Measurements from ENCODE around the gene SPRY2.

DNA sequence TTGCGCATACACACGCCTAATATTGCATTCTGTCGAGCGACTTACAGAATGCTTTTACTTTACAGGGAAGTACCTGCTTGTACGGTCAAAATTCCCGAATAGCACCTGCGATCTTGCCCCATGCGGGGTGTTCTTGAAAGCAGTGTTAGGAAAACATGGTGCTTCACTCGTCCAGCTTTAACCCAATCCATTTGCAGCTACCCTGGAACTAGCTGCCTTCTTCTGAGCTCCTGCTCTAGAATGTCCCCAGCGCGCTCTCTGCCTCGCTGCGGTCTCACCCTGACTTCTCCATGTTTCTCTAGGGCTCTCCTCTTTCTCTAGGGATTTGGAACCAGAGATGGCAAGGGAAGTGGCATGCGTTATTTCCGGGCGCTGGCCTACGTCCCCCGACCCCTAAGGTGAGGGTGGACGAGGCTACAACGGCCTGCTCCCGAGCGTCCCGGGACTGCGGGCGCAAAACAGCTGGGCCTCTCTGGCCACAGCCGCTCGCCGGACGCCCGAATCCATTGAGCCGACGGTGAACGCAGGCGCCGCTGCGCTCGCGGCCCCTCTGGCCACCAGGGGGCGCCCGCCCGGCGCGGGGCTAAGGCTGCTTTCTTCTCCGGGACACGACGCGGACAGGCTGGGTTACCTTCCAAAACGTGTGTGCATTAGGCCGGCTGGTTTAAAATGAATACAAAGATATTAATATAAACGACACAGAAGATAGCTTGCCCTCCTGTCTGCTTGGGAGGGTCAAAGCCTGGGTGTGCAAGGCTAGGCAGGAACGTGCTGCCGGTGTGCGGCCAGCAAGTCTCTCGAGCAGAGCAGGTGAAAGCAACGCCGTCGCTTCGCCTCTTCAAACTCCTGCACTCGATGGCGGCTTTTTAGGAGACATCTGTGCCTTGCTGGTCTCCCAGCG, 1.8 kb upstream of the SPRY2 start:
- TF ChIP-seq, protein P1, sequence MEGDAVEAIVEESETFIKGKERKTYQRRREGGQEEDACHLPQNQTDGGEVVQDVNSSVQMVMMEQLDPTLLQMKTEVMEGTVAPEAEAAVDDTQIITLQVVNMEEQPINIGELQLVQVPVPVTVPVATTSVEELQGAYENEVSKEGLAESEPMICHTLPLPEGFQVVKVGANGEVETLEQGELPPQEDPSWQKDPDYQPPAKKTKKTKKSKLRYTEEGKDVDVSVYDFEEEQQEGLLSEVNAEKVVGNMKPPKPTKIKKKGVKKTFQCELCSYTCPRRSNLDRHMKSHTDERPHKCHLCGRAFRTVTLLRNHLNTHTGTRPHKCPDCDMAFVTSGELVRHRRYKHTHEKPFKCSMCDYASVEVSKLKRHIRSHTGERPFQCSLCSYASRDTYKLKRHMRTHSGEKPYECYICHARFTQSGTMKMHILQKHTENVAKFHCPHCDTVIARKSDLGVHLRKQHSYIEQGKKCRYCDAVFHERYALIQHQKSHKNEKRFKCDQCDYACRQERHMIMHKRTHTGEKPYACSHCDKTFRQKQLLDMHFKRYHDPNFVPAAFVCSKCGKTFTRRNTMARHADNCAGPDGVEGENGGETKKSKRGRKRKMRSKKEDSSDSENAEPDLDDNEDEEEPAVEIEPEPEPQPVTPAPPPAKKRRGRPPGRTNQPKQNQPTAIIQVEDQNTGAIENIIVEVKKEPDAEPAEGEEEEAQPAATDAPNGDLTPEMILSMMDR (IDR thresholded peaks at IDR 0.05), result peak; percentile 93 to 99 (median 95)
- TF ChIP-seq POLR2A (IDR thresholded peaks at IDR 0.05), result no peak
